Erythroblast (primary cell): ENCODE results near the gene CACNA1E.

Source experiments
- GATA1 ChIP-seq: IDR thresholded peaks from 2 replicates; pipeline ENCODE4 v1.6.1; 2011; ENCODE audit warnings: low read depth, mild to moderate bottlenecking, control low read depth, low read length, moderate library complexity
- POLR2A ChIP-seq: IDR thresholded peaks from 2 replicates; pipeline ENCODE4 v1.6.1; 2011; ENCODE audit warnings: mild to moderate bottlenecking, low read length

DNA sequence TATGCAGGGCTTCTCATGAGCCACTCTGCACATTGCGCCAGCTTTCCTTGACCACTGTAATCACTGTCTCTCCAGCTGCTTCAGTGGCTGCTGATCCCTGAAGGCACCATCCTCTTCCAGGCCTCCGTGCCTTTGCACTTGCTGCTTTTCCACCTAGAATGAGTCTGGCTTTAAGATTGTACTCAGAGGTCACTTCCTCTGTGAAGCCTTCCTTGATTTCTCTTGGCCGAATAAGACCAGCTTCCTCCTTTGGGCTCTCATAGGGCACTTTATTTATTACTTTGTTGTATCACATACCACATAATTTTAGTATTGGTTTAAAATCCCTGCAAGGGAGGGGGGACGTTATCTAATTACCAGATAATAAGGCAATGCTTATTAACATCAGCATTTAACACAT is 10.6 kb downstream of the CACNA1E start:
- no peak for TF ChIP-seq POLR2A
- TF ChIP-seq GATA1 = no peak
